CD4-positive, alpha-beta T cell treated with Interleukin-21 for 1 hour (primary cell): ENCODE measurements around the gene CHST11.
"Not testable (repeated sequence)": the region's sequence is repeated elsewhere in the genome, so short reads cannot be mapped to it uniquely, and the experiment has no call there.

ENCODE experiments used
- DNase-seq: peaks from one replicate; pipeline ENCODE4 v3.0.0-alpha.2; 2020

Gene CHST11

DNA sequence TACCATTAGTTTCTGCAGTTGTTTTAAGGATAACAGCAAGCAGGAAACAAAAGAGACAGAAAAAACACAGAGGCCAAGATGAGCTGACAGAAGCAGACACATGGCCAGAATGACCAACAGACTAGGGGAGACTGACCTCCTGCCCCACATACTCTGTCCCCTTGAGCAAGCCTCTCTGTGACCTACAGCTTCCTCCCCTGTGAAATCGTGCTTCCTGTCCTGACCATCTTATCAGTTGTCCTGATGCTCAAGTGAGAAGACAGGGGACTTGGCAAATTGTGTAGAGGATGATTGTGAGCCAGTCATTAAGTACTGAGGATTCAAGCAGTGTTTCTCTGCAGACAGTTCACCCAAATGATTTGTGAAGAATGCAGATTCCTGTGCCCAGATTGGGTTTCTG lies 272.3 kb downstream of the CHST11 start:
- no peak for DNase-seq

DNA sequence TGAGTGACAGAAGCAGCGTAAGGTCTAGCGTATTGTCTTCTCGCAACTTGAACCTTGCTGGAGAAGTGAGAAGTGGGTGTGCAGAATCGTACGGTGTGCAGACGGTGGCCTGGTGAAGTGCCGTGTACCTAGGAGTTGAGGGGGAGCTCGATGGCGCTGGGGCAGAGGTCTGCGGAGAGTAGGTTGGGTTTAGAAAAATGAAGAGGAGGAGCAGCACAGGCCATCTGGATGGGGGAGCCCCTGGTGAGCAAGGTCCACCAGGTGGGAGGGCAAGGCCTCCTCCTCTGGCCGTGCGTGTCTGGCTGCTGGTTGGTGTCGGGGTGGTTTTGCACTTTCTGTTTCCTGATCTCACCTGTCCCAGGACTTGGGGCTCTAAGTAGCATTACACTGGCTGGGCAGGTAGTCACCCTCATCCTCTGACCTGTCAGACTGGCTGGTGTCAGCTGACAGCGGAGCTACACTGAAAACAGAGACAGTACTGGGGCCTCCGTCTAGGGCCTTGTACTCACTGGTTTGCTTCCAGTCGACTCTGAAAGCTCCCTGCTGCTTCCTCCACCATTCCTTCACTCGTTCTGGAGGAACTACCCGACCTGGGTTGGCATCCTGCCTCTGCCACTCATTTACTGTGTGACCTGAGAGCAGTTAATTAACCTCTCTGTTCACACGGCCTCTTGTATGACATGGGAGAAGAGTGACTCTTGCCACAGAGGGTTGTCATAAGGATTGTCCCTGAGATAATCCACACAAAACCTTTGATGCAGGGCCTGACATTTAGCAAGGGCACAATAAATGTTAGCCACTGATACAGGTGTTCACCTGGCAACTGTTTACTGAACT lies 273.1 kb downstream of the CHST11 start:
- no peak for DNase-seq

DNA sequence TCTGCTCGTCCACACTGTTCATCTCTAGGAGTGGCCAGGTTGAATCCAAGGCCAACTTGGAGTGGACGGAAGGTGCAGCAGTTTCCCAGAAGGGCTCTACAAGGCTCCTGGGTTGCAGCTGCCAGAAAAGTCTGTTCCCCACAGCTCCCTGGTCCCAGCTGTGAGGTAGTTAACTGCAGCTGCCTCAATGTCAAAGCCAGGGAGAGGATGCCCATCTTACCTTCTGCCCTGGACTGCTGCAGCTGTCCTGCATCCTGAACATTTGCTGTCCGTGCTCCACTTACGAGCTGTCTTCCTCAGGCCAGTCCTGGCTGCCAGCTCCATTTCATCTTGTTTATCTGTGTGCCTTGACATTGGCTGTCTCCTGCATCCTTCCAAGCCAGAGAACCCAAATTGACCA lies 274.0 kb downstream of the CHST11 start:
- DNase-seq: no peak

DNA sequence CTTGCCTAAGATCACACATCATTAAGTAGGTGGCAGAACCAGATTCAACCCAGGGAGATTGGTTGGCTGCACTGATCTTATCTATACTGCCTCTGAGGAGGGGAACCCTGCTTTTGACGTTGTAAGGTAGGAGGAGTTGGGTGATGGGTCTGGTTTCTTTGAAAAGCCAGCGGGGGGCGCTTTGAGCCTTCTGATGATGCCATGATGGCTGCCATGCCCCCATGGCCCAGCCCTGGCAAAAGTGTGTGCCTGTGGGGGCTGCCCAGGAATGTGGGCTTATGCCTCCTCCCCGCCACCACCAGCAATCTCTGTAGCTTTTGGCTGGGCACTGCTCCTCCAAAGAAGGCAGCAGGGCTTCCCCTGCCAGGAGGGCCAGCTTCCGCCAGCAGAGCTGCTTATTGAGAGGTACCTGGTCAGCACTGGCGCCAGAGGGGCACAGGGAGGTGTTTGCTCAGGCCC lies 277.0 kb downstream of the CHST11 start:
- peak; percentile 37 for DNase-seq

DNA sequence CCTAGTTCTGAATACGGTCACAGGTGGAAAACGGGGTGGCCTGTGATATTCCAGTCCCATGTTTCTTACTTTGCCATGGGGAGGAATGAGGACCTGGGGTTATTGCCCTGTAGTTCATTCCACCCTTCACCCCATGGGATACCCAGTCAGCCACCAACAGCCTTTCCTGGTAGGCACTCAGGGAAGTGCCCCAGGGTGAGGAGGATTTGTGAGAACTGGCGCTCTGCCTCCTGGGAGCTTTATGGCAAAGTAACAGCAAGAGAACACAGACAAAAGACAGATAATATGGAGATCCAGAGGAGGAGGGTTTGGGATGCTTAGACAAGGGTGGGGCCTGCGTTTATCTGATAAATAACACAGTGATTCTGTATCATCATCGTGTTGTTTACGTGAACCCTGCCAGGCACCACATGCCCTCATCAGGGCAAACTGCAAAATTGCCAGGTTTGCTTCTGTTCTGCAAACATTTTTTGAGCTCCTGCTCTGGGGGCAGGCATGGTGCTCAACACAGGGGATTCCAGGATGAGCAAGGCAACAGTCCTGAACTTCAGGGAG lies 277.9 kb downstream of the CHST11 start:
- no peak for DNase-seq

DNA sequence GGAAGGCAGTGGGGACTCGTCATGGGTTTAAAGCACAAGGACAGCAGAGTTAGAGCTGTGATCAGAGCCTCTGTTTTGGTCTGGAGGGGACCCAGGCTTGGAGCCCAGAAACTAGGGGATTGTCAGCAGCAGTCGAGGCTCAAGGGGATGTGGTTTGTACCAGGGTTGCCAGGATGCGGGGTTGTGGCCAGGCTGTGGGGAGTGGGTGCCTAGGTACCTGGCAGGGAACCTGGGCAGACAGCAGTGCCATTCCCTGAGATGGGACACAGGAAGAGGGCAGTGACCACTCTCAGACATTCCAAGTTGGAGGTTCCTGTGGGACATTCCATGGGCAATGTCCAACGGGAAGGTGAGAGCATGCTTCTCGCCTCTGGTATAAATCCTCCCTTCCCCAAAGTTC lies 279.1 kb downstream of the CHST11 start:
- DNase-seq: no peak

DNA sequence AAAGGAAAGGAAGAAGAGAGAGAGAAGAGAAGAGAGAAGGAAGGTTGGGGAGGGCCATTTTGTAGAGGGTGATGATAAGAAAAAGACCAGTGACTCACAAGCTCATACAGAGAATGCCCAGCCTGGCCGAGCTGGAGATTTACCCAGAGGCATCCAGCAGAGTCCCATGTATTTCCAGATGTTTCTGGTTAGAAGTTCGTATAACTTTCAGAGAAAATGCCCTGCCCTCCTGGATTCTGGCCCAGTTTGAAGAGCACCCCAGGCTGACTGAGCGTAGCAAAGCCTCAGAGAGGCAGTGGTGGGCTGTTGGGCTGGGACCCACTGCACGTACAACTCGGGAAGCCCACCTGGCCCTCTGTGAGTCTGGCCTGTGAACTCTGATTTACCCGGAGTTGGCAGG lies 279.6 kb downstream of the CHST11 start:
- no peak for DNase-seq

DNA sequence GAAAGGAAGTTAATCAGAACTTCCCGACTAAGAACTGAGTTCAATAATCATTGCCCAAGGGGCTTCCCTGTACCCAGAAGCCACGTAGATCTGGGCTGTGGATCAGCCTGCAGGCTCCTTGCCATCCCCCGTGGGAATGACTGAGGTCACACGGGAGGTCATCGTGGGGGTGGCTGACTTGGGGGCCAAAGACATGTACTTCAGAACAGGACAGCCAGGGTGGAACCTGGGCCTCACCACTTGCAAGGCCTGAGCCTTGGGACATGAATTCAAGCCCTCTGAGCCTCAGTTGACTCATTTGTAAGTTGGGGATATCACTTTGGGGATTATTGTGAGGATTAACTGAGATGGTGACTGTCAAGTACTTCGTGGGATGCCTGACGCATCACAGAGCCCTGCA lies 280.4 kb downstream of the CHST11 start:
- no peak for DNase-seq

DNA sequence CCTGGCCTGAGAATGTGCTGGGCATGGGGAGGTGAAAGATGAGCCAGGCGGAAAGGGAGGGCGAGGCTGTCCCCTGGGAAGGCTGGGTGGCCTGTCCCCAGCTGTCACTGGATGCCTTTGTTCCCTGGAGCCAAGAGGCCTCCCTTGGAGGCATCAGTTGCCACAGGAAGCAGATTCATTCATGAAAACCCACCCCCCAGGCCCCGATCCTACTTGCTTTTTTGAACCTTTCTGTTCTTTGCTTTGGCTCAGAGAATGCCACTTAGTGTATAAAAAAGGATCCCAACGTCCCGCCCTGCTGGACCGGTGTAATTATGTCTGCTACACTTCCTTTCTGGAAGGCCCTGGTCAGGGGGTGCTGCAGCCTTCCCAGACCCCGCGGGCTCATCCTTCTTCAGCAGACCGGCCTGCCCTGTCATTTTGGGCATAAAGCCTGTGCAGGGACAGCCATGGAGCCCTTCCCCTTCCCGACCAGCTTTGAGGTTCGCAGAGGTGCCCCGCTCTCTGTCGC lies 281.1 kb downstream of the CHST11 start:
- no peak for DNase-seq

DNA sequence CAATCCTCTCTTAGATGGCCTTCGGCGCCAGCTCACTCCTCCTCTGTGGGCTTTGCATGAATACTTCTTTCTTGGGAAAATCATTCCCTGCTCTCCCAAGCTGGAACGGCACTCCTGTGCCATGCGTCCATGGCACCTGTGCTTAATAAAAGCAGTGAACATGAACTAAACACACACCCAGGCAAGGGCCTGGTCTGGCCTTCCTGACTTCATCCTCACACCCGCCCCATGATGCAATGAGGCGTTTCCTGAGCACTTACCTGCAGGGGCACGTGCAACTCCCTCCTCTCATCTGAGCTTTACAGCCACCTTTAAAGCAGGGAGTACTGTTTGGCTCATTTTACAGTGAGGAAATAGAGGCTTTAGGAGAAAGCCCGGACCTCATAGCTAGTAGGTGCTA lies 281.6 kb downstream of the CHST11 start:
- DNase-seq: no peak

DNA sequence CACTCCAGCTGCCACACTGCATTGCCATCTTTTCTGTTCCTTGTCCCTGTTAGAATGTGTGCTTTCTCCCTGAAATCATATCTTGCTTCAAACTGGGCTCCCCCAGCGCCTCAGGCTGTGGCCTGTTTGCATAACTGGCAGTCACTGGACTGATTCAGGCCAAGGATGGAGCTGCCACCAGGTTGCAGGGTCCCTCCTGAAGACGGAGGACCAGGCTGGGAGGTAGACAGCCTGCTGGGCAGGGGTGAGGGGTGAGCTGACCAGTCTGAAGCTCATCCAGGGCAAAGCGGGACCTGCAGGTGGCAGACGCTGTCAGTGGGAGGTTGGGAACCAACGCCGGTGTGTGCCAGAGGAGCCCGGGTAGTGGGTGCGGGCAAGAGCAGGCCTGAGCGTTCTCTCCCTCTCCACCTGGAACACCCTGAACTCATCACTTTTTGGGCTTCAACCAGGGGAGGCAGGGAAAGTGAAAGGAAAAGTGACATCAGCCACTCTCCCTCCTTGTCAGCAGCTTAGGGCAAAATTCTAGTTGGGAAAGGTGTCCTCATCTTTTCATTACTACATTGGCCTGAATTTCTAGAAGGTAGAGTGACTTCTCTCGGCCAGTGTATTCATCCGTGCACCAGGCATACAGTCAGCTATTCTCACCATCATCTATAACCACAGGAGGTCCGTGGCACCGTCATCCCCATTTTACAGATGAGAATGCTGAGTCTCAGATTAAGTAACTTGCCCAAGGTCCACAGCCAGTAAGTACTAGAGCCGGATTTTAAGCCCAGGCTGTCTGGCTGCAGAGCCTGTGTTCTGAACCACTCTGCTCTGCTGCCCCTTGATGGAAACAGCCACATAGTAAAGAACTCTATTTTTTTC lies 282.3 kb downstream of the CHST11 start:
- DNase-seq: no peak

DNA sequence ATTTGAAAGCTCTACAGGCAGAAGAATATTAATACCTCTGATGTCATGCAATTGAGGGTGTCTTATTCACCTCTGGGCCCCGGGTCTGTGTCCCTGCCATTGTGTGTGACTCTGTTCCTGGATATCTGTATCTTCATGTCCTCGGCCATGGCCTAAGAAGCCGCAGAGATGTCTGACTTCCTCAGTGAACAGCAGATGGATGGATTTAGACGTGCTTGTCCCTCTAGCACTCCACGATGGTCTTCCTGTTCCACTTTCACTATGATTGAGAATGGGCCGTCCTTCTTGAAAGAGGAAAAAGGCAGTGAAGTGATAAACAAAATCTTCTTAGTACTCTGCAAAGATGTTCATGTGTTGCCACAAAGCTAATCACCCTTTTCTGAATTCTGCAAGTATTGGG lies 283.9 kb downstream of the CHST11 start:
- DNase-seq: peak; percentile 44

DNA sequence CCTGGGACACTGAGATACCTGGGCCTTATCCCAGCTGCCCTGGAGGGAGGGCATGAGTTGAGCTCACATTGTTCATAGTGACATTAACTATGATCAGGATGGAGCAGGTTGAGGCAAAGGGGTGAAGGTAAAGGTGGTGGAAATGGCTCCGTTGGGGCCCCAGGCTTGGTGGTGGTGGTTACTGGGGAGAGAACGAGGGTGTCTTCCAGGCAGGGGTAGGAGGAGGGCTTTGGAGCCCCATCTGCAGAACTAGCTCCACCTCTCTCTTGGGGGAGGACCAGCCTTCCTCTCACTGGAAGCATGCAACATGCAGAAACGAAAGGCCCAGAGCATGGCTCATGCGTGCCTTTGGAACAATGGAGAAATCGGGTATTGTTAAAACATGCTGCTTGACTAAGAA lies 284.3 kb downstream of the CHST11 start:
- DNase-seq: no peak

DNA sequence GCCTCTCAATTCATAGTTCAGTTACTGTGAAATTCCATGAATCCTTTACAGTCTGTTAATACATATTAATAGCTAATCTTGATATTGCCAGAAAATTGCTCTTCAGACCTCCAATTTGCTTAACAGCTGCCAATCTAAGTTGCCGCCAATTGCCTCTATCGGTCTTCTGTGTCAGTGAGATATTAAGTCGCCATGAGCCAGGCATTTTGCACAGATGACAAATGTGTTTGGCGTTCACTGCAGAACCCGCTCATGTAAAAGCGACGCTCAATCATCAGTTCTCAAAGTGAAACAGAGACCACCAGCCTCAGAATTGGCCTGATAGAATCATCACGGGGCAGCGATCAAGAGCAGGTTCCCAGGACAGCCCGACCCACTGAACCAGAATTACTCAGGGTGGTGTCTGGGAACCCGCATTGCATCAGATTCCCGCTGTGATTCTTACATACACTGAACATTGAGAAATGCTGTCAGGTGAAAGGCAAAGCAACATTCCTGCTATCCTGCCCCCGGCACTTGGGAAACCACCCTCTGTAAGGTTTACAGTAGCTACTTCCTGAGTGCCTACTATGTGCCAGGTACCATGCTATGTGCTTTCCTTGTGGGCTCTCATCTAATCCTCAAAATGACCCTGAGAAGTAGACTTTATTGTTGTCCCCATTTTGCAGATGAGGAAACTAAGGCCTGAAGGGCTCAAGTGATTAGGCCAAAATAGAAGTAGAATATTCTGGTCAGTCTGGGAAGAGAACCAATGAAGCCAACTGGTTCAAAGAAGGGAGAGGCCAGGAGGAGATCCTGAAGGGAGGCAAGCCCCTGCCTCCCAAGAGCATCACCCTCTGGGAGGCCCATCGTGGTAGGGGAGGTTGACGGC lies 285.0 kb downstream of the CHST11 start:
- DNase-seq: no peak

DNA sequence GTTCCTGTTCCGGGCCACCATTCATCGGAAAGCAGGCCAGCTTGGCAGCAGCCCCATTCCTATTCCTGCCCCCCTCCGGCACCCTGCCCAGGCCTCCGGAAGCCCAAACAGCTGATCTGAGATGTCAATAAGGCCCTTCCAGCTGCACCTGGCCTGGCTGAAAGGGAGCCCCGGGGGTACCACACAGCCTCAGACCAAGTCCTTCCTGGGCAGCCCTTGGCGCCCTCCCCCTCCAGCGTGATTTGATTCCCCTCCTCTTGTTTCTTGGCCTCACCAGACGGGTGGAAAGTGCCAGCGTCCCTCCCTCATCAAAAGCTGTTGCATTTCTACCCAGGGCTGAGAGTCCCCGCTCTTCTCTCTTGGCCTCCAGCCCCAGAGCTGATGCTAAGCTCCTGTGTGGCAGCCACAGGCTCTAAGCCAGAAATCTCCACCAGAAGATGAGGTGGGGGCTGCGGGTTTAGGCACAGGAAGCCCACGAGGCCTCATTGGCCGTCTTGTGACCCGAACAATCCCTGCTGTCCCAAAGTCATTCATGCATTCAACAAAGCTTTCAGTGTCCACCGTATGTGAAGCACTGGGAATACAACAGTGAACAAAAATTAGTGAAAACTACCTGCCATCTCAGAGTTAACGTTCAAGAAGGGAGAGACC lies 285.9 kb downstream of the CHST11 start:
- DNase-seq: no peak

DNA sequence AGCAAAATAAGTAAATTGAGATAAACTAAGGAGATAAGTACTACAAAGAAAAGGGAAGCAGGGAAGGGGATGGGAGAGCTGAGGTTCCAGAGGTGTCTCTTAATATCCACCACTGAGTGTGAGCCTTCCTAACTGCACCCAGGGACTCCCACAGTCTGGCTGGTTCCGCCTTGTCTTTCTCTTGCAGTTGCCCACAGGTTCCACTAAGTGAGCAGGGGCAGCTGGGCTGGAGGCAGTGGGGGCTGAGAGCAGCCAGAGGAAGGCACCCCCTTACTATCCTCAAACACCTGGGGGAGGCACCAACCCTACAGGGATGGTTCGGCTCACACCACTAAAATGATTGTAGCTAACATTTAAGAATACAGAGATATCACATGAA lies 286.4 kb downstream of the CHST11 start:
- DNase-seq: no peak

DNA sequence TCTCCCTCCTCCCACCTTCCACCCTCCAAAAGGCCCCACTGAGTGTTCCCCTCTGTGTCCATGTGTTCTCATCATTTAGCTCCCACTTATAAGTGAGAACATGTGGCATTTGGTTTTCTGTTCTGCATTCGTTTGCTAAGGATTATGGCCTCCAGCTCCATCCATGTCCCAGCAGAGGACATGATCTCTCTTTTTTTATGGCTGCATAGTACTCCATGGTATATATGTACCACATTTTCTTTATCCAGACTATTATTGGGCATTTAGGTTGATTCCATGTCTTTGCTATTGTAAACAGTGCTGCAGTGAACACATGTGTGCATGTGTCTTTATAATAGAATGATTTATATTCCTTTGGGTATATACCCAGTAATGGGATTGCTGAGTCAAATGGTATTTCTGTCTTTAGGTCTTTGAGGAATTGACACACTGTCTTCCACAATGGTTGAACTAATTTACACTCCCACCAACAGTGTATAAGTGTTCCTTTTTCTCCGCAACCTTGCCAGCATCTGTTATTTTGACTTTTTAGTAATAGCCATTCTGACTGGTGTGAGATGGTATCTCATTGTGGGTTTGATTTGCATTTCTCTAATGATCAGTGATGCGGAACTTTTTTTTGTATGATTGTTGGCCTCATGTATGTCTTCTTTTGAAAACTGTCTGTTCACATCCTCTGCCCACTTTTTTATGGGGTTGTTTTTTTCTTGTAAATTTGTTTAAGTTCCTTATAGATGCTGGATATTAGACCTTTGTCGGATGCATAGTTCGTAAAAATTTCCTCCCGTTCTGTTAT lies 287.2 kb downstream of the CHST11 start:
- DNase-seq: not testable (repeated sequence)

DNA sequence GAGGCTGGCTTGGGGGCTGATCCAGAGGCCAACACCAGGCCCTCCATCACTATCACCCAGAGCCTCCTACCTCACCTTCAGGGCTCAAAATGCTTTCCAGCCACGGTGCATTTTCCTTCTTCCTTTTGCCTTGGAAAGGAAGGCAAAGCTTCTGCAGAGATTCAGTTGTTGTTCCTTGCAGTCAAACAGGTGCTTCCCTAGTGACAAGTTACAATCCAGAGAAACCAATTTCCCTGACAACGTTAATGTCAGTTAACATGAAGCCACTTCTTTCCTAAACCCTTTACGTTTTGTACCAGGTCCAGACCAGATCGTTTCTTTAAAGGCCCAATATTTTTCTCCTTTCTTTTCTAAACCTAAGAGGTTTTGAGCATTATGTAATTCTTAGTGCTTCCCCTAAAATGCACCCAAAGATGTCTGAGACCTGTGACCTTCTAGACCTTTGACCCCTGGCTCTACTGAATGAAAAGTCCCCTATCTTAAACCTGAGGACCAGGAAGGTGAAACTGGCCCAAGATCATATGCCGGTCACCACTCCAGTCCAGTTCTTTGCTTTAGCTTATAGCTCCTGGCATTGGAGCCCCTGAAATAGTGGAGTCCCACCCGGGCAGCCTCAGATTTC lies 289.8 kb downstream of the CHST11 start:
- no peak for DNase-seq

DNA sequence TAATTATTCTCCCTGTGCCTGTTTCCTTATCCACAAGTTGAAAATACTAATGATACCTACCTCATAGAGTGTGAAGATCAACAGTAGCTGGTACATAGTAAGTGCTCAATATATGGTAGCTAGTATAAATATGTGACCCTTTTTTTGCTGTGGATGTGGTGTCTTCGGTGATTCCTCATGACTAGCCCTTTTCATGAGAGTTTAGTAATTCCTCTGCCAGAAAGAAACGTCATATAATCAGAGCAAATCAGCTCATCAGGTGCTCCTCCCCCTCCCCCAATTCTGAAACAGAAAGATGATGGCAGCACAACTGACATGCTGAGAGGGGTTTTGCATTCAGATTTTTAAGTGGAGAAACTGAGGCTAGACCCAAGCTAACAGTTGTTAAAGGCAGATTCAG lies 290.6 kb downstream of the CHST11 start:
- no peak for DNase-seq

DNA sequence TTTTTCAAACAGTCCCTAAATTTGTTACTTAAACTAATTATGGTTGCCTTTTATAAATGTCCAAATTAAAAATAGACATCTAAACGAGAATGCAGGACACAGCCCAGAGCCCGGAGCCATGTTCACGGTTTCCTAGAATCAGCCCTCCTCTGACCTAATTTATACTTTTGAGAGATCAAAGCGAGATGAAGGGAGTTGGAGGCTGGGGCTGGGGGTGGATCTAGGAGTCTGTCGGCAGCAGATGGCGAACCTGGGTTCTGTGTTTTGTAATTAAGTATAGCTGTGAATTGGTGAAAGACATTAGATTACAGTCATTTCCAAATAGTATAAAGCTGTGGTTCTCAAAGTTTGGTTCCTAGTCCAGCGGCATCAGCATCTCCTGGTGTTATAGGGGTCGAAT lies 291.2 kb downstream of the CHST11 start:
- DNase-seq: no peak

DNA sequence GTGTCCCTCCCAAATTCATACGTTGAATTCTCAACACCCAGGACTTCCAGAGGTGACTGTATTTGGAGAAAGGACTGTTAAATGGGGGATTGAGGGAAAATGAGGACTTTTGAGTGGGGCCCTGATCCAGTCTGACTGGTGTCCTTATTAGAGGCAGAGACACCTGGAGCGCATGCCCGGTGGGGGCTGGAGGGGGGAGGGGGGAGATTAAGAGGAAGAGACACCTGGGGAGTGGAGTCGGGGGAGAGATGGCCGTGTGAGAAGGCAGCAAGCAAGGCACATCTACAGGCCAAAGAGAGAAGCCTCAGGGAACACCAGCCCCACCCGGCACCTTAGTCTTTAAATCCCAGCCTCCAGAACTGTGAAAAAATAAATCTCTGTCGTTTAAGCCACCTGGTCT lies 291.6 kb downstream of the CHST11 start:
- DNase-seq: no peak
